VCaP (cell line): ENCODE data around the gene ACVR2B.
A peak's percentile ranks its signal among the peaks of the same experiment; 100 is the strongest.

ENCODE experiments used
- H3K27ac ChIP-seq: fragments of 450-650 bp; 2 replicates; pipeline ENCODE4 v1.5.1; 2017
- TF ChIP-seq, protein P1 (sequence below): fragments of 450-650 bp; conservative IDR thresholded peaks from 2 replicates; pipeline ENCODE4 v1.5.1; 2017; ENCODE audit warnings: mild to moderate bottlenecking, moderate library complexity

Gene ACVR2B

DNA sequence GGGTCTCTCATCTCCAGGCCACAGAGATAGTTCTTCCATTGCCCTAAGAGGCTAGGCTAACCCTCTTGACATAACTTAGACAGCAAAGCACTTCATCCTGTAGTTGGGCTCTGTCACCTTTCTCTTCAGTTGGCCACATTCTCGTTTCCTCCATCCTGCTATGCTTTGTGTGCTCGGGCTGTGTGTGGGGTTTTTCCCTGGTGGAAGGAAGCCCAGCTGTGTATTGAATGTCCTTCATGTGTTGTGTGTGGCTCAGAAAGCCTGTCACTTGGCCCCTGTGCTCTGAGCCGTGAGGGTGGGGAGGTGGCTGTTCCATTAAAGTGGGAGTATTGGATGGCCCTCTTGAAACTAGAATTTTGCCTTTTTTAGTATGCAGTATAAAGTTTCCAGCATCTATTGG, 33.6 kb downstream of the ACVR2B start:
- H3K27ac ChIP-seq: no peak overlapping the region
- TF ChIP-seq, protein P1, sequence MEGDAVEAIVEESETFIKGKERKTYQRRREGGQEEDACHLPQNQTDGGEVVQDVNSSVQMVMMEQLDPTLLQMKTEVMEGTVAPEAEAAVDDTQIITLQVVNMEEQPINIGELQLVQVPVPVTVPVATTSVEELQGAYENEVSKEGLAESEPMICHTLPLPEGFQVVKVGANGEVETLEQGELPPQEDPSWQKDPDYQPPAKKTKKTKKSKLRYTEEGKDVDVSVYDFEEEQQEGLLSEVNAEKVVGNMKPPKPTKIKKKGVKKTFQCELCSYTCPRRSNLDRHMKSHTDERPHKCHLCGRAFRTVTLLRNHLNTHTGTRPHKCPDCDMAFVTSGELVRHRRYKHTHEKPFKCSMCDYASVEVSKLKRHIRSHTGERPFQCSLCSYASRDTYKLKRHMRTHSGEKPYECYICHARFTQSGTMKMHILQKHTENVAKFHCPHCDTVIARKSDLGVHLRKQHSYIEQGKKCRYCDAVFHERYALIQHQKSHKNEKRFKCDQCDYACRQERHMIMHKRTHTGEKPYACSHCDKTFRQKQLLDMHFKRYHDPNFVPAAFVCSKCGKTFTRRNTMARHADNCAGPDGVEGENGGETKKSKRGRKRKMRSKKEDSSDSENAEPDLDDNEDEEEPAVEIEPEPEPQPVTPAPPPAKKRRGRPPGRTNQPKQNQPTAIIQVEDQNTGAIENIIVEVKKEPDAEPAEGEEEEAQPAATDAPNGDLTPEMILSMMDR: no peak

DNA sequence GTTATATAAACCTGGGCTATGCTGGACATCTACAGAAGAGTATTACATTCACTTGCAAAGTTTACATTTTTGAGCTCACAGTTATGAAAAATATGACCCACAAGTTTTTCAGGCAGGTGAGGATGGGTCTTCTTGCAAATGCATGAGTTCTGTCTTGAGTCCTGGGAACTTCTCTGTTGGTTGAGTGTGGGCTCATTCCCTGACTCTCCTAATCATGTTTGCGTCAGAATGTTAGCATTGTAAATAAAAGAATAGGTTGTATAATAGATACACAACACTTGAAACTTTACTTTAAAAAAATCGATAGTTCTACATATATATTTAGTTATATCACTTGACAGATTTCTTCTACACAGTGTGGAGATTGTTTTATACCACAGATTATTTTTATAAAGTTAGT, 35.3 kb downstream of the ACVR2B start:
- H3K27ac ChIP-seq: no peak overlapping the region
- TF ChIP-seq, protein P1: no peak

DNA sequence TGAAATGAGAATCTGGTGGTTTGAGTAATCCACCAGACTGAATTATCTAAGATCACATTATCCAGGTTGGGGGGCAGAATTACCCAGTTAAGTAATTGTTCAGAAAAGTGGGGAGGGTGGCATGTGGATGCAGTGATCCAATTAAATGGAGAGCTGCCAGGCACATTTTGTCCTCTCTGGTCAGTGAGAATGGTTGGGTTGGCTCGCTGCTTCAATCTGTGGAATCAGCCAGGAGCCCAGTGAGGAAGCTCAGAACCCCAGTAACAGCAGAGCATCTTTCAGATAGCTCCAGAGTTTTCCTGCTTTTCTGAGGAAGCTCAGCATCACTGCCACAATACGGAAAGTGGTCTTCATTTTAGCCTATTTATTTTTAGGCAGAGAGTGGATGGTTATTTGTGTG, 36.1 kb downstream of the ACVR2B start:
- TF ChIP-seq, protein P1: no peak
- no peak overlapping the region for H3K27ac ChIP-seq

DNA sequence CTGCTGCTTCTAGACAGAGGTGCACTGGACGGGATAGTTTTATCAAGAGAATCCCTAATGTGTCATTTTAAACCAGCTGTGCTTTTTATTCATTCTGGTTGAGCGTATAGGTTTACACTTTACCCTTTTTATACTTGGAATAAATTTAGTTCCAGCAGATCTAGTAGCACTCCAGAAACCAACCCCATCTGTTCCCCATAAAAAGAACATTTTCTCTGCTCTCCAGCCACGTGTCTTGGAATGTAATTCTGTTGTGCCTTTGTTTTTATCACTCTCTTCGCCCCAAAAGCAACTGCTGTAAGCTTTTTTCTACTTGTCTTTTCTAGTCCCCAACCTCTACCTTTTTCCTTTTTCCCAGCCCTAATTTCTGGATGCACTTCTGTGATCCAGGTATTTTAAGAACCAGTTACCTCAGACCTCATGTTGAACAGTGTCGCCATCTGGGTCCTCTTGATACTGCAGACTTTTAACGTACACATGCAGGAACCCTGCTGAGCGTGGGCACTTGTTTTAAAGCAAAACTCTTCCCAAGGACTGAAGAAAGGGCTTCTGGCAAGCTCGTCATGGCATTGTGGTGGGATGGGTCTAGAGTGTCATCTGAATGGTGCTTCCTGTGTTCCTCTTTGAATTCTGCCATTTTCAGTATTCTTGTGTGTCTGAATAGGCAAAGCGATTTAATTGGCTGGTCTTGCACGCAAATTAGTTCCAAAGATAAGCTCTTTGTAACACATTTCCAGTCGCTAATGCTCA, 36.8 kb downstream of the ACVR2B start:
- no peak overlapping the region for H3K27ac ChIP-seq
- TF ChIP-seq, protein P1: no peak

DNA sequence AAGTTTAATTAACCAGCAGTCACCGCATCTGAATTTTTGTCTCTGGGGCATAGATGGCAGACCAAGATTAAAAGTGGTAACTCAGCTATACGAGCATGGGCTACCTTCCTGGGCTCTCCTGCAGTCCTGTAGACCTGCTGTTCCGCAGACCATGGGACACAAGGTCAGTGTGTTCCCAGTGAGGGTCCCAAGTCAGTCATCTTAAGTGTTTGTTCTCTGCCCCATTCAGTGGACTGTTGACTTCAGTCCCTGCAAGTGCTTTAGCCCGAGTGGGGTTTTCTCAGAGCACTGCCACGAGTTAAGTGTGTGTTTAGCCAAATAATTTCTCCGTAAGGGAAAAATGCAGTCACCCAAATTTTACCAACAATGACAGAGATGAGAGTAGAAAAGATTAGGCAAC, 37.5 kb downstream of the ACVR2B start:
- TF ChIP-seq, protein P1: no peak
- H3K27ac ChIP-seq: no peak overlapping the region

DNA sequence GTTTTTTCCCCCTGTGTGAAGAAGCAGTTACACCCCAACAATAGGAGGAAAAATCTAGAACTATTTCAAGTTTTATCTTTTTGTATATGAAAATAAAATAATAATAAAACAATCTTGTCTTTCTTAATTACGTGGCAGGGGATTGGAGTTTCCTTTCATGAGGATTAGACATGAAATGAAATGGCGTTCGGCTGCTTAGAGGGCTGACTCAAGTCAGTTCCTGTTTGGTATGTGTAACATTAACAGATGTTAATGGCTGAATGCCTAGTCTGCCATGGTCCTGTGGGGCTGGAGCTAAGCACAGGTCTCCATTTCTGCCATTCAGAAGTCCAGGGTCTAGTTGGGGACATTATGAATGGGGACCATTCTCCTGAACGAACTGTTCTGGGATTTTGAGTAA, 39.3 kb downstream of the ACVR2B start:
- H3K27ac ChIP-seq: no peak overlapping the region
- TF ChIP-seq, protein P1: no peak

DNA sequence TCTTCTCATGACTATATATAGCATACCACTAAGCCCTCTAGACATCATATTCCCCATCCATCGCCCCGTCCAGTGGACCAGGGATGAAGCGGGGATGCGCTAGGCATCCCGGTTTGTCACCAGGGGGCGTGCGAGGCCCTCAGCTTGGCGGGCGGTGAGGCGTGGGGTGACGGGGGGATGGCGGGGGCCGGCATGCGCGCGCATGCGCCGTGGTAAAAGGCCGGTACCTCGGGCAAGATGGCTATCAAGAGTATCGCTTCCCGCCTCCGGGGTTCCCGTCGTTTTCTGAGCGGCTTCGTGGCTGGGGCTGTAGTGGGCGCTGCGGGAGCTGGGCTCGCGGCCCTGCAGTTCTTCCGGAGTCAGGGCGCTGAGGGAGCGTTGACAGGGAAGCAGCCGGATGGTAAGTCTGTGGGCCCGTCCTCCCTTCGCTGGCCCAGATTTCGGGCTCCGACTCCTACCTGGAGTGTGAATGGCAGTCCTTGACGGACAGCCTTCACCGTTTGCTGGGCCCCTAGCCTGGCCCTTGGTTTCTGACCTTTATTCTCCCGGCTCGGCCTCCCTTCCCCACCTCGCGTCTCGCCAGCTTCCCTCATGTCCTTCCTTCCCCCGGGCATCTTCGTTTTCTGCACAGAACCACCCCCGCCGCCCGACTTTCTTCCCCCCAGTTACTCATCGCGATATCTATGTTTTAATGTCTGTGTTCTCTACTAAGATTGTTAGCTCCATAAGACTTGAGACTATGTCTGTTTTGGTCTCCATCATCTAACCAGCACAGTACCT, 42.6 kb downstream of the ACVR2B start, which contains the start of gene EXOG:
Gene EXOG (plus strand): TSS at position 210 of the 780 bp plus-strand sequence. CDS start 28 bp downstream, at position 238.
- peak within 1 kb of the TSS; percentile 78 for H3K27ac ChIP-seq
- TF ChIP-seq, protein P1: peak; percentile 99
